ENCODE results near the gene PARP8. TPM values are rescaled to one million over a fixed set of nuclear protein-coding genes. Genes with fewer than 3 reads are reported as not detected.
A peak's percentile ranks its signal among the peaks of the same experiment; 100 is the strongest.

Gene PARP8
- total and polyA plus RNA-seq, 4 donors: 11.6 to 59.4 (median 25.3) TPM

- Histone ChIP-seq H3K9ac (ENCODE audit: insufficient read depth in 1 of 2, low read length in 2 of 2) (no peak overlapping the region), H3K4me1 (ENCODE audit: control insufficient read depth in 5 of 5, insufficient read depth in 5 of 5, low read length in 5 of 5) (no peaks in the 10 kb centered on the region), H3K27ac (ENCODE audit: low read depth in 1 of 2, low read length in 1 of 2) (no peak overlapping the region), H3K9me3 (ENCODE audit: control insufficient read depth in 4 of 4, insufficient read depth in 3 of 4, low read length in 3 of 4) (no peaks in the 10 kb centered on the region), H3K27me3 (ENCODE audit: control insufficient read depth in 3 of 3, insufficient read depth in 3 of 3, low read length in 2 of 3) (no peaks in the 10 kb centered on the region), H3K4me3 (no peak overlapping the region), H3K36me3 (ENCODE audit: control insufficient read depth in 4 of 4, insufficient read depth in 4 of 4, low read length in 4 of 4) (no peaks in the 10 kb centered on the region)
- peak; percentile 68 for TF ChIP-seq CTCF (IDR thresholded peaks at IDR 0.05; ENCODE audit: control extremely low read depth, extremely low read depth)
- WGBS, 2 donors: 71 to 76% methylated on average over 5 of the region's 5 CpGs
- ATAC-seq (ENCODE audit: insufficient read depth, low FRiP score) (peak; percentile 58), DNase-seq (peak in 2 of 3 donors; percentile 56 to 71)
Observed at GRCh38 chr5:50751064-50751657, 84.7 kb downstream of the PARP8 start.

GRCh38 chr5:50752800-50753199, 86.4 kb downstream of the PARP8 start:
- Histone ChIP-seq H3K27me3 (ENCODE audit: control insufficient read depth in 3 of 3, insufficient read depth in 3 of 3, low read length in 2 of 3) (no peaks in the 10 kb centered on the region), H3K36me3 (ENCODE audit: control insufficient read depth in 4 of 4, insufficient read depth in 4 of 4, low read length in 4 of 4) (no peaks in the 10 kb centered on the region), H3K27ac (ENCODE audit: low read depth in 1 of 2, low read length in 1 of 2) (no peak overlapping the region), H3K4me3 (no peak overlapping the region), H3K4me1 (ENCODE audit: control insufficient read depth in 5 of 5, insufficient read depth in 5 of 5, low read length in 5 of 5) (no peaks in the 10 kb centered on the region), H3K9ac (ENCODE audit: insufficient read depth in 1 of 2, low read length in 2 of 2) (no peak overlapping the region), H3K9me3 (ENCODE audit: control insufficient read depth in 4 of 4, insufficient read depth in 3 of 4, low read length in 3 of 4) (no peaks in the 10 kb centered on the region)
- TF ChIP-seq CTCF (IDR thresholded peaks at IDR 0.05; ENCODE audit: control extremely low read depth, extremely low read depth): no peak
- ATAC-seq (ENCODE audit: insufficient read depth, low FRiP score): no peak
- no peak for DNase-seq

GRCh38 chr5:50759526-50760270, 93.3 kb downstream of the PARP8 start:
- 76 to 77% methylated on average over 1 of the region's 1 CpG for WGBS, 2 donors

More at GRCh38 chr5:50759526-50760270, 93.3 kb downstream of the PARP8 start:
- Histone ChIP-seq H3K4me3 (no peak overlapping the region), H3K27me3 (ENCODE audit: control insufficient read depth in 3 of 3, insufficient read depth in 3 of 3, low read length in 2 of 3) (no peaks in the 10 kb centered on the region), H3K9ac (ENCODE audit: insufficient read depth in 1 of 2, low read length in 2 of 2) (no peak overlapping the region), H3K9me3 (ENCODE audit: control insufficient read depth in 4 of 4, insufficient read depth in 3 of 4, low read length in 3 of 4) (no peaks in the 10 kb centered on the region), H3K4me1 (ENCODE audit: control insufficient read depth in 5 of 5, insufficient read depth in 5 of 5, low read length in 5 of 5) (no peaks in the 10 kb centered on the region), H3K27ac (ENCODE audit: low read depth in 1 of 2, low read length in 1 of 2) (no peak overlapping the region), H3K36me3 (ENCODE audit: control insufficient read depth in 4 of 4, insufficient read depth in 4 of 4, low read length in 4 of 4) (peaks cover 0 to 3% (median 0%) of the 10 kb centered on the region in 4 donors)
- TF ChIP-seq CTCF (IDR thresholded peaks at IDR 0.05; ENCODE audit: control extremely low read depth, extremely low read depth): no peak
- no peak for ATAC-seq (ENCODE audit: insufficient read depth, low FRiP score)
- peak in 1 of 3 donors; percentile 20 for DNase-seq
